Stimulated activated CD4-positive, alpha-beta T cell treated with anti-CD3 and anti-CD28 coated beads, Interleukin-4, amount 100 ng/mL, for 1 hour (primary cell): ENCODE measurements around the gene MEA1.
A peak's percentile ranks its signal among the peaks of the same experiment; 100 is the strongest.

ENCODE experiments used
- DNase-seq: peaks from one replicate; pipeline ENCODE4 v3.0.0-alpha.2; 2020

Gene MEA1

DNA sequence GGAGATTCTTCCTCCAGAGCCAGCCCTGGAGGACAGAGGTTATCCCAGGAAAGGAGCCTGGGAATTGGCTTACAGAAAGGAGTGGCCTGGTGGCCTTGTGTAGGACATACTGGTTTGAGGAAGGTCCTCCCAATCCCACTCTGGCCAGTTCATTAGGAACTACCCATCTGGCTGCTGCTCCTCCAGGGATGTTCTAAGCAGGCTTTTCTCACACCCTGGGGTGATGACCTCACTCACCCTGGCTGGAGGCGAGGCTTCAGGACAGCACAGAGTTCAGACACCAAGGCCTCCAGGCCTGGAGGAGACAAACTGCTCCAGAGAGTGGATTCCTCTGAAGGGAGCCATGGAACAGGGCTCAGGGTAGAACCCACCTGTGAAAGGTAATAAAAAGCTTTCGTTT lies 44.3 kb downstream of the MEA1 start:
- DNase-seq, result no peak

DNA sequence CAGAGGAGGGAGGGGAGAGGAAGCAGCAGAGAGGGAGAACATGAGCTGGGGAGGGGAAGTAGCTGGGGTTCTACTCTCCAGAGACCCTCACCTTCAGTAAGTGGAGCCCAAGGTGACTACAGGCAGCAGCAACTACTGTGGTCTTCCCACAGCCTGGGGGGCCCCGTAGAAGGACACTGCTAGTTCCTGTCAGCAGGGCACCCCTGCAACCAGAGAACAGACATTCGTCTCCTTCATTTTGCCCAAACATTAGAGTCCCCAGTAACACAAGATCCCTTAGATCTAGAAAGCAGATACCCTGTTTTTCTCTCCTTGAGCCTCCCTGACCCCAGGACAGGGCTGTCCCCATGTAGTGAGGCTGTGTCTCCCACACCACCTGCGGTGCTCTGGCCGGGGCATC lies 45.0 kb downstream of the MEA1 start:
- no peak for DNase-seq

DNA sequence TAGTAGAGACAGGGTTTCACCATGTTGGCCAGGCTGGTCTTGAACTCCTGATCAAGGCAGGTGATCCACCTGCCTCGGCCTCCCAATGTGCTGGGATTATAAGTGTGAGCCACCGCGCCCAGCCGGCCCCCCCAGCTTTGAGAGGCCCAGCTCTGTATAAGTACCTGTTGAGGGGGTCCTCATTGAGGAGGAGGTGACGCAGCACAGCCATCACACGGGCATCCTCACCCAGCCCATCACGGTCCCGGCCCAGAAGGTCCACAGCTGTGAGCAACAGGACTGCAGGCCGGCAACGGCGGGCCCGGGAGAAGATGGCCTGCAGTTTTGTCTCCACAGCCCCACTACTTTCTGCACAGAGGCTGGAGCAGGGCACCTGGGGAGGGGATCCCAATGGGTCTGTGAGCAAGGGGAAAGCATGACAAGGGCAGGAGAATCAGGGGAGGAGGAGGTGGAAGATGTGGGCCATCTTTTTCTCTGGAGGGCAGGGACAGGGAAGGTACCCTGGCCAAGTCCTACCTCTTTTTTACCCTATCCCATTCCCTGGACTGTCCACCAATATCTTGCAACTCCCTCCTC lies 45.5 kb downstream of the MEA1 start:
- no peak for DNase-seq

DNA sequence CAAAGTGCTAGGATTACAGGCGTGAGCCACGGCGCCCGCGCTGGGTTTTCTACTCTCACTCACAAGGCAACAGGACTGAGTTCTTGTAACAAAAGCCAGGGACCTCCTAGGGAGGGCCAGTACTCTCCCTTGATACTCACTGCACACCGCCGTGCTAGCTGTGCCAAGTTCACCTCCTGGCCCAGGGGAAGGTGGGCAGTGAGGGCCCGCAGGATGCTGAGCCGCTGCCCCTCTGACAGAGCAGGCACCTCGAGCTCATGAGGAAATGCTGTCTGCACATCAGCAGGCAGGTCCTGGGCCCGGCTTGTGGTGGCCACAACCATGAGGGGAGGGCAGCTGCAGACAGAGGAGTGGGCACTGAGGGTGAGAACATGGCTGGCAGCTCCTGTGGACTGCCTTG lies 46.5 kb downstream of the MEA1 start:
- no peak for DNase-seq

DNA sequence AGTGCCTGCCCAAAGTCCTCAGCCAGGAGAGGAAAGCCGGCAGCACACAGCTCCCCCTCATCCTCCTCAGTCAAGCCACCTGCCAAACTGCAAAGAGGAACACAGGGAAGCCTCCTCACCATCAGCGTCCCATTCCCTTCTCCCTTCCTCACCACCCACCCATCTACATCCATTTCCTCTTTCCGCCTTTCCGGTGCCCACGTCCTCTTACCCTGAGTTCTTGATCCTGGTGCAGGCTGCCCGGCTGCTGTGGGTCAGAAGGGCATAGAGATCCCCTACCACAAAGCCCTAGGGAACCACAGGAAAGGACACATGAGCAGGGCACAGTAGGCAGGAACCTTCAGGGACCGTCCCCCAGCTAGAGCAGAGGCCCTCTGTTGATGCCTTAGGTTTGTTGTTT lies 47.2 kb downstream of the MEA1 start:
- DNase-seq, result no peak

DNA sequence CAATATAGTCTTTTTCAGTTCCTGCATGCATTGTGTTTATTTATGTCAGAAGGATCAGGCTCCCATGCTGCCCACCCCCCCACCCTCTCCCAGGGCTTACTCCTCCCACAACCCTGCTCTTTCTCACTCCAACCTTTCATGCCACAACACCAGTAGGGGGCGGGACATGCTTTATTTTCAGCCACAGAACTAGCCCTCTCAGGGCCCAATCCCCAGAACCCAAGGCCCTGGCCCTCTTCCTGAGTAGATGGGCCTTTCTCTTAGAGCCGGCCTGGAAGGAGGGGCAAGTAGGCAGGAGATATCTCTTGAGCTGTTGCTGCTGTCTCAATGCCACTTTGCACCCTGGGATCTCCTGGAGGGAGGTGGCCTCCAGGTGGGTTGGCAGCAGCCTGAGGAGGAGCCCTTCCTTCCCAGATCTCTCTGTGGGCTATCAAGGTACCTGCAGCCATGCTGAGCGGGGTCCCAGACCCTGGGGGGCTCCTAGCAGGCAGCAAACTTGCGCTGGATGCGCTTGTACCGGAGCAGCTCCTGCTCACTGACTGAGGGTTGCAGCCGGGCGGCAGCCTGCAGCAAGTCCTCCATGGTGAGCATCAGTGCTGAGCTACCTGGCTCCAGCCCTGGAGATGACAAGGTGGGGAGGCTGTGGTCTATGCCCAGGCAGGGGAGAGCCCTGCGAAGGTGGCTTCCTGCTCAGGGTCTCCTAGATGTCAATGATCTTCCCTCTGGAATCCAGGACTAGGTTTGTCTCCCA lies 49.7 kb downstream of the MEA1 start:
- peak; percentile 20 for DNase-seq

DNA sequence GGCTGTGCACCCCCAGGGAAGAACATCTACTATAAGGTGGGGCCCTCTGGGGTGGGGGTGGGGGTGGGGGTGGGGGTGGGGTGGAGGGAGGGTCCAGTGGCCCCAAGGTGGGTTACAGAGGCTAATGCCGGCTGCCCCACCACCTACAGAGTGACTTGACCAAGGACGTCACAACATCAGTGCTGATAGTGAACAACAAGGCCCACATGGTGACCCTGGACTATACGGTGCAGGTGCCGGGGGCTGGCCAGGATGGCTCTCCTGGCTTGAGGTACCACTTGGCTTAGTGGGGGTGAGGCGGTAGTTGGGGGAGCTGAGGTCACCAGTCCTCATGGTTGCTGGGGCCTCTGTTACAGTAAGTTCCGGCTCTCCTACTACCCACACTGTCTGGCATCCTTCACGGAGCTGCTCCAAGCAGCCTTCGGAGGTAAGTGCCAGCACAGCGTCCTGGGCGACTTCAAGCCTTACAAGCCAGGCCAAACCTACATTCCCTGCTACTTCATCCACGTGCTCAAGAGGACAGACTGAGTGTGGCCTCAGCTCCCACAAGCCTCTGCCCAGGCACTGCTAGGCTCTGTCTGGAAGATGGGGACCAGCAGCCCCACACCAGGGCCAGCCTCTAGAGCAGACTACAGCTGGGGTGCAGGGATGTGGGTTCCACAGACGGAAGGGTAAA lies 50.4 kb downstream of the MEA1 start:
- DNase-seq, result no peak

DNA sequence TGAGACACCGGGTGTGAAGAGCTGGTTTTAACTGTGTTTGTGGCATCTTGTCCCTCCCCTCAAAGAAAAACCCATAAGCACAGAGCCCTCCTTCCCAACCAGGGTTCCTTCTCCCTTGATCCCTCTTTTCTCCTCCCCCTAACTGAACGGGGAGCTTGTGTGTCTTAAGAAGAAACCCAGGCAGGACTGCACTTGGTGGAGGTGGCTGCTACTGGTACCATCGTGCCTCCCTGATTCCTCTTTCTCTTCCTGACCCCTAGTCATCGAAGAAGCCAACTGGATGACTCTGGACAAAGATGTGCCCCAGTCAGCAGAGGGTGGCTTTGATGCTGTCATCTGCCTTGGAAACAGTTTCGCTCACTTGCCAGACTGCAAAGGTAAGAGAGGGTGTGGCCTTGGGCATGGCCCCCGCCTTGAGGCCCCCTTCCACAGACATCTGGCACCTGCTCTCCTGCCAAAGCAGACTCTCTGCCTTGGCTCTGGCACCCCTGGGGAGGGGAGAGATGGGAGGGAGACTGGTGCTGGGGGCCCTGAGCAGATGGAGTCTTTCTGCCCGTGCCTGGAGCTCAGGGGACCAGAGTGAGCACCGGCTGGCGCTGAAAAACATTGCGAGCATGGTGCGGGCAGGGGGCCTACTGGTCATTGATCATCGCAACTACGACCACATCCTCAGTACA lies 51.1 kb downstream of the MEA1 start:
- no peak for DNase-seq

DNA sequence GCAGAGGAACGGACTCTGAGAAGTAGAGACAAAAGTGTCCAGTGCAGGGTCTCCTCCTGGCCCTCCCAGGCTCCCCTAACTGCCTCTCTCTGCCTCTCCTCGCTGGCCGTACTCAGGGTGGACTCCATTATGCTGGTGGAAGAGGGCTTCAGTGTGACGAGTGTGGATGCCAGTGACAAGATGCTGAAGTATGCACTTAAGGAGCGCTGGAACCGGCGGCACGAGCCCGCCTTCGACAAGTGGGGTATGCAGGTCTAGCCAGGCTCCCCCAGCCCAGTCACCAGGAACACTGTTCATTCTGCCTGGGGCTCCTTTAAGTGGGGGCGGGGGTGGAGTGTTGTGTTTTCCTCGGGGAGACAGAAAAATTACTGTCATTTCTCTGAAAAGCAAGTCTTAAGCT lies 51.6 kb downstream of the MEA1 start:
- DNase-seq, result no peak
